Thyroid gland (tissue), 4 donors: ENCODE results near the gene DHRS12. TPM values are rescaled to one million over a fixed set of nuclear protein-coding genes. Genes with fewer than 3 reads are reported as not detected.

Experiments
- DNase-seq, 2 donors: peaks; one replicate each; pipeline ENCODE4 v3.0.0-alpha.2; 2019
- H3K27ac ChIP-seq, 3 donors: fragments of 200-600 bp; sonication (generic); 1 replicate in 2 of 3; 2 replicates in 1 of 3; pipeline ENCODE4 v1.5.1; 2016 to 2019; ENCODE audit warnings: mild to moderate bottlenecking in 1 of 3, moderate library complexity in 1 of 3
- H3K27me3 ChIP-seq: fragments of 200-600 bp; sonication (generic); one replicate; pipeline ENCODE4 v1.5.1; 2019
- H3K36me3 ChIP-seq, 2 donors: fragments of 200-600 bp; sonication (generic); one replicate each; pipeline ENCODE4 v1.5.1; 2016 to 2019
- H3K4me1 ChIP-seq, 2 donors: fragments of 200-600 bp; sonication (generic); one replicate each; pipeline ENCODE4 v1.5.1; 2017 to 2019
- H3K4me3 ChIP-seq, 3 donors: fragments of 200-600 bp; sonication (generic); replicated peaks in 1 of 3; 1 replicate in 2 of 3; 2 replicates in 1 of 3; pipeline ENCODE4 v1.5.1; 2016; ENCODE audit warnings: mild to moderate bottlenecking in 1 of 3
- H3K9me3 ChIP-seq: fragments of 200-600 bp; sonication (generic); one replicate; pipeline ENCODE4 v1.5.1; 2017
- POLR2A ChIP-seq, 2 donors: fragments of 450-650 bp; IDR thresholded peaks; one replicate each; pipeline ENCODE4 v1.6.1; 2017; ENCODE audit warnings: antibody characterized with exemption in 2 of 2, mild to moderate bottlenecking in 2 of 2, moderate library complexity in 1 of 2
- WGBS, 2 donors: methylation state at CpG; one replicate each; pipeline ENCODE4 v1.1.5; 2017; 5-methylcytosine and 5-hydroxymethylcytosine counted together
- intact Hi-C: fragments of 100-400 bp; cut with DNase I; formaldehyde crosslinking; loops from one replicate; pipeline ENCODE4 v1.15.1; 2023
- total RNA-seq, 4 donors: library from RNA; depleted of rRNA; stranded (reverse); fragments of >200 nt; gene quantifications; one replicate each; pipeline ENCODE4 v1.2.3, GENCODE V29; 2016
- TF ChIP-seq, protein P1 (sequence below), 6 experiments: fragments of 200-600 bp in 3 of 6; fragments of 450-650 bp in 3 of 6; sonication (generic) in 3 of 6; IDR thresholded peaks; one replicate each; pipeline ENCODE4 v1.5.1; 2016 to 2019; ENCODE audit warnings: antibody characterized with exemption in 6 of 6, mild to moderate bottlenecking in 2 of 6, inconsistent platforms in 1 of 6, moderate library complexity in 1 of 6

The DHRS12 gene
- total RNA-seq, 4 donors from 2014 or later: 23.1 to 34.2 (median 27.4) TPM

GRCh38 chr13:51845574-51846318 is 41.8 kb upstream of the DHRS12 start:
- H3K27me3 ChIP-seq: no peaks in the 10 kb centered on the region
- peaks cover 0 to 4% of the 10 kb centered on the region in 2 donors for H3K4me1 ChIP-seq
- 49 to 70% methylated on average over 5 of the region's 5 CpGs for WGBS, 2 donors
- H3K9me3 ChIP-seq: no peaks in the 10 kb centered on the region
- no peak for DNase-seq
- no peak overlapping the region for H3K27ac ChIP-seq
- no peaks in the 10 kb centered on the region for H3K36me3 ChIP-seq
- TF ChIP-seq POLR2A (IDR thresholded peaks at IDR 0.05): no peak
- TF ChIP-seq, protein P1, sequence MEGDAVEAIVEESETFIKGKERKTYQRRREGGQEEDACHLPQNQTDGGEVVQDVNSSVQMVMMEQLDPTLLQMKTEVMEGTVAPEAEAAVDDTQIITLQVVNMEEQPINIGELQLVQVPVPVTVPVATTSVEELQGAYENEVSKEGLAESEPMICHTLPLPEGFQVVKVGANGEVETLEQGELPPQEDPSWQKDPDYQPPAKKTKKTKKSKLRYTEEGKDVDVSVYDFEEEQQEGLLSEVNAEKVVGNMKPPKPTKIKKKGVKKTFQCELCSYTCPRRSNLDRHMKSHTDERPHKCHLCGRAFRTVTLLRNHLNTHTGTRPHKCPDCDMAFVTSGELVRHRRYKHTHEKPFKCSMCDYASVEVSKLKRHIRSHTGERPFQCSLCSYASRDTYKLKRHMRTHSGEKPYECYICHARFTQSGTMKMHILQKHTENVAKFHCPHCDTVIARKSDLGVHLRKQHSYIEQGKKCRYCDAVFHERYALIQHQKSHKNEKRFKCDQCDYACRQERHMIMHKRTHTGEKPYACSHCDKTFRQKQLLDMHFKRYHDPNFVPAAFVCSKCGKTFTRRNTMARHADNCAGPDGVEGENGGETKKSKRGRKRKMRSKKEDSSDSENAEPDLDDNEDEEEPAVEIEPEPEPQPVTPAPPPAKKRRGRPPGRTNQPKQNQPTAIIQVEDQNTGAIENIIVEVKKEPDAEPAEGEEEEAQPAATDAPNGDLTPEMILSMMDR (IDR thresholded peaks at IDR 0.05): no peak
- intact Hi-C loops: loop anchor here (10.0 kb wide), 1 partner anchor 159 kb away; no protein-coding TSS in a partner anchor
- H3K4me3 ChIP-seq: no peak overlapping the region

- WGBS, 2 donors: 34 to 43% methylated on average over 19 to 20 of the region's 20 CpGs
- no peaks in the 10 kb centered on the region for H3K9me3 ChIP-seq
- no peaks in the 10 kb centered on the region for H3K27me3 ChIP-seq
- peaks cover 0 to 4% of the 10 kb centered on the region in 2 donors for H3K4me1 ChIP-seq
- peak; percentile 56 to 60 for DNase-seq
- no peaks in the 10 kb centered on the region for H3K36me3 ChIP-seq
- intact Hi-C loops: loop anchor here (10.0 kb wide), 1 partner anchor 160 kb away; no protein-coding TSS in a partner anchor
- no peak within 1 kb of the TSS for H3K4me3 ChIP-seq
- TF ChIP-seq, protein P1 (IDR thresholded peaks at IDR 0.05): peak; percentile 44 to 98 (median 71)
- no peak for TF ChIP-seq POLR2A (IDR thresholded peaks at IDR 0.05)
- H3K27ac ChIP-seq: no peak within 1 kb of the TSS
These were observed 41.1 kb upstream of the DHRS12 start, which contains the start of gene TMEM272 for GRCh38 chr13:51844862-51845573. Gene TMEM272, minus strand, starts transcription at chr13:51845177. Its CDS starts 6,647 bp downstream, at chr13:51838530.

DNA sequence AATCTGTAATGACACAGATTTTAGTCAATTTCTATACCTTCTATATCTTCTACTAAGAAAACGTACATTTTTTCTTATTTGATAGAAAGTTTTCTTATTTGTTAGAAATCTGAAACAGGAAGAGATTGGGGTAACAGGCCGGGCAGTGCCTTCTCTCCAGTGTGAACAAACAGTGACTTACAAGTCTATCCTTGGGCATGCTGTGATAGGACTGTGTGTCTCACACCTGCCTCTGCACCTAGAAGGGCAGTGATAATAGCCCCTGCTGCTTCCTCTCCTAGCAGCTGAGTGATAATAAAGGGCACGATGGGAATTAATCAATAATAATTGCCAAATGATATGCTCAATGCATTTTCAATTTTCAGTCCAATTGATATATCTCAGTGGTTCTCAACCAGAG is 39.6 kb upstream of the DHRS12 start:
- WGBS, 2 donors: 64 to 76% methylated on average over 3 of the region's 3 CpGs
- no peaks in the 10 kb centered on the region for H3K27me3 ChIP-seq

GRCh38 chr13:51841732-51842131 is 37.8 kb upstream of the DHRS12 start:
- no peaks in the 10 kb centered on the region for H3K36me3 ChIP-seq
- H3K27ac ChIP-seq: no peak overlapping the region
- no peaks in the 10 kb centered on the region for H3K9me3 ChIP-seq
- TF ChIP-seq, protein P1 (IDR thresholded peaks at IDR 0.05): no peak
- no peak for TF ChIP-seq POLR2A (IDR thresholded peaks at IDR 0.05)
- intact Hi-C loops: loop anchor here (10.0 kb wide), 1 partner anchor 163 kb away; no protein-coding TSS in a partner anchor
- H3K4me1 ChIP-seq: peaks cover 0 to 4% of the 10 kb centered on the region in 2 donors
- no peak overlapping the region for H3K4me3 ChIP-seq
- DNase-seq: no peak
- H3K27me3 ChIP-seq: no peaks in the 10 kb centered on the region
- WGBS, 2 donors: 76% methylated on average over 6 of the region's 6 CpGs

More for the DNA sequence above, 39.6 kb upstream of the DHRS12 start:
- TF ChIP-seq POLR2A (IDR thresholded peaks at IDR 0.05): no peak
- TF ChIP-seq, protein P1 (IDR thresholded peaks at IDR 0.05): no peak
- DNase-seq: no peak
- H3K27ac ChIP-seq: no peak overlapping the region
- intact Hi-C loops: loop anchor here (10.0 kb wide), 1 partner anchor 161 kb away; no protein-coding TSS in a partner anchor
- no peak overlapping the region for H3K4me3 ChIP-seq
- peaks cover 0 to 4% of the 10 kb centered on the region in 2 donors for H3K4me1 ChIP-seq
- H3K9me3 ChIP-seq: no peaks in the 10 kb centered on the region
- no peaks in the 10 kb centered on the region for H3K36me3 ChIP-seq
